A673 (cell line): ENCODE data around the gene RXRA. TPM values are rescaled to one million over a fixed set of nuclear protein-coding genes. Genes with fewer than 3 reads are reported as not detected.

Source experiments
- BruUV-seq: library from RNA; stranded (reverse); fragments of 400-500 nt; replicated peaks from 2 replicates; lab custom pipeline; 2021; lab: Mats Ljungman, UMichigan
- CTCF ChIA-PET: fragments of 300-600 bp; sonication (Branson Sonifier 250); formaldehyde crosslinking; loops from one replicate; lab custom pipeline; 2022; ENCODE audit warnings: antibody characterized with exemption; lab: Charles Lee
- POLR2A ChIA-PET: fragments of 300-600 bp; sonication (Branson Sonifier 250); formaldehyde crosslinking; loops from one replicate; lab custom pipeline; 2022; ENCODE audit warnings: antibody characterized with exemption; ENCODE audit not compliant: low non-redundant PET; lab: Charles Lee
- DNase-seq: peaks from one replicate; pipeline ENCODE4 v3.0.0-alpha.2; 2015; ENCODE audit warnings: low spot score
- H3K27ac ChIP-seq: fragments of 200-600 bp; sonication (generic); 2 replicates; pipeline ENCODE4 v1.5.1; 2016; ENCODE audit warnings: mixed run types, low read depth, mild to moderate bottlenecking, mixed read lengths, antibody characterized with exemption, low read length; ENCODE audit not compliant: poor library complexity, severe bottlenecking
- H3K27me3 ChIP-seq: fragments of 200-600 bp; sonication (generic); replicated peaks from 2 replicates; pipeline ENCODE4 v1.6.1; 2017; ENCODE audit warnings: mixed run types, low read depth, mild to moderate bottlenecking, mixed read lengths, antibody characterized with exemption, low read length; ENCODE audit not compliant: insufficient read depth, poor library complexity
- H3K36me3 ChIP-seq: fragments of 200-600 bp; sonication (generic); 2 replicates; pipeline ENCODE4 v1.6.1; 2016; ENCODE audit warnings: mixed run types, mild to moderate bottlenecking, mixed read lengths, antibody characterized with exemption, low read length; ENCODE audit not compliant: insufficient read depth, poor library complexity, severe bottlenecking
- H3K4me1 ChIP-seq: fragments of 200-600 bp; sonication (generic); 2 replicates; pipeline ENCODE4 v1.6.1; 2017; ENCODE audit warnings: mixed run types, mild to moderate bottlenecking, mixed read lengths, antibody characterized with exemption, low read length; ENCODE audit not compliant: insufficient read depth, poor library complexity, severe bottlenecking
- H3K4me3 ChIP-seq: fragments of 200-600 bp; sonication (generic); 2 replicates; pipeline ENCODE4 v1.5.1; 2016; ENCODE audit warnings: low read depth, mixed run types, mild to moderate bottlenecking, mixed read lengths, low read length; ENCODE audit not compliant: poor library complexity, severe bottlenecking
- H3K9me3 ChIP-seq: fragments of 200-600 bp; sonication (generic); 2 replicates; pipeline ENCODE4 v1.6.1; 2016; ENCODE audit warnings: mixed run types, low read depth, mild to moderate bottlenecking, mixed read lengths, antibody characterized with exemption, low read length; ENCODE audit not compliant: poor library complexity, severe bottlenecking
- EZH2 ChIP-seq: fragments of 200-600 bp; sonication (generic); IDR thresholded peaks from 2 replicates; pipeline ENCODE4 v1.6.1; 2017; ENCODE audit warnings: borderline replicate concordance, low read depth, mild to moderate bottlenecking, mixed read lengths, antibody characterized with exemption, low read length; ENCODE audit not compliant: poor library complexity, severe bottlenecking
- intact Hi-C: fragments of 100-400 bp; cut with micrococcal nuclease; formaldehyde crosslinking; loops from one replicate; pipeline ENCODE4 v1.10.0; 2022; ENCODE audit not compliant: unreplicated experiment
- total RNA-seq: library from RNA; stranded (reverse); gene quantifications from 2 replicates; pipeline ENCODE4 v1.2.3, GENCODE V29; 2021
- TF ChIP-seq, protein P1 (sequence below): fragments of 300-800, 200-600 bp; sonication (generic); conservative IDR thresholded peaks from 2 replicates; pipeline ENCODE4 v1.5.1; 2017; ENCODE audit warnings: low read depth, mild to moderate bottlenecking, antibody characterized with exemption, low read length, moderate library complexity, mixed read lengths

The RXRA gene
- total RNA-seq, 1 experiment from 2014 or later, result 54.1 TPM

DNA sequence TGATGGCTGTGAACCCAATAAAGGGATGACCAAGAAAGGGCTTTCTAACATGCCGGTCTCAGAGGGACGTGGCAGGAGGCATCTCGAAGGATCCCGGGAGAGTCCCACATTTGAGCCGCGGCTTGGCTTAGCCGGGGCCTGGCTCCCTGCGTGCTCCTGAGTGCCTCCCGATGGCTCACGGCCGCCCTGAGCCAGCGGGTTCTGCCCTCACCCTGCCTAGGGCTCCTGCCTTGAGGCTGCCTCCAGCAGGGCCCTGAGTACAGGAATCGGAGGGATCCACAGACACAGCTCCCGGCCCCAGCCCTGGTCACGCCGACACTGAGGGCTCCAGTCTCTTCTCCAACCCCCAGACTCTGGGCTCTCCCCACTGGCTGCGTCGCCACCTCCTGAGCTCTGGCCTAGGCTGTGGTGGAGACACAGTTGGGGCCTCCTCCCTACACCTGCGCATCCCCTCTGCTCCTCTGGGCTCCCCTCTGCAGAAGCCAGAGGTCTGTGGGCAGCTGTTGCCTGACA, 44.1 kb upstream of the RXRA start:
- Histone ChIP-seq H3K4me3 (no peak overlapping the region), H3K27ac (no peak overlapping the region), H3K4me1 (no peaks in the 10 kb centered on the region), H3K9me3 (no peaks in the 10 kb centered on the region), H3K36me3 (no peaks in the 10 kb centered on the region), H3K27me3 (no peaks in the 10 kb centered on the region)
- TF ChIP-seq EZH2, result no peak
- TF ChIP-seq, protein P1, sequence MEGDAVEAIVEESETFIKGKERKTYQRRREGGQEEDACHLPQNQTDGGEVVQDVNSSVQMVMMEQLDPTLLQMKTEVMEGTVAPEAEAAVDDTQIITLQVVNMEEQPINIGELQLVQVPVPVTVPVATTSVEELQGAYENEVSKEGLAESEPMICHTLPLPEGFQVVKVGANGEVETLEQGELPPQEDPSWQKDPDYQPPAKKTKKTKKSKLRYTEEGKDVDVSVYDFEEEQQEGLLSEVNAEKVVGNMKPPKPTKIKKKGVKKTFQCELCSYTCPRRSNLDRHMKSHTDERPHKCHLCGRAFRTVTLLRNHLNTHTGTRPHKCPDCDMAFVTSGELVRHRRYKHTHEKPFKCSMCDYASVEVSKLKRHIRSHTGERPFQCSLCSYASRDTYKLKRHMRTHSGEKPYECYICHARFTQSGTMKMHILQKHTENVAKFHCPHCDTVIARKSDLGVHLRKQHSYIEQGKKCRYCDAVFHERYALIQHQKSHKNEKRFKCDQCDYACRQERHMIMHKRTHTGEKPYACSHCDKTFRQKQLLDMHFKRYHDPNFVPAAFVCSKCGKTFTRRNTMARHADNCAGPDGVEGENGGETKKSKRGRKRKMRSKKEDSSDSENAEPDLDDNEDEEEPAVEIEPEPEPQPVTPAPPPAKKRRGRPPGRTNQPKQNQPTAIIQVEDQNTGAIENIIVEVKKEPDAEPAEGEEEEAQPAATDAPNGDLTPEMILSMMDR, result no peak
- no peak for DNase-seq
- CTCF ChIA-PET, result no interaction called here
- no TSS peak for BruUV-seq
- intact Hi-C loops, result no loop called here
- POLR2A ChIA-PET, result no interaction called here

DNA sequence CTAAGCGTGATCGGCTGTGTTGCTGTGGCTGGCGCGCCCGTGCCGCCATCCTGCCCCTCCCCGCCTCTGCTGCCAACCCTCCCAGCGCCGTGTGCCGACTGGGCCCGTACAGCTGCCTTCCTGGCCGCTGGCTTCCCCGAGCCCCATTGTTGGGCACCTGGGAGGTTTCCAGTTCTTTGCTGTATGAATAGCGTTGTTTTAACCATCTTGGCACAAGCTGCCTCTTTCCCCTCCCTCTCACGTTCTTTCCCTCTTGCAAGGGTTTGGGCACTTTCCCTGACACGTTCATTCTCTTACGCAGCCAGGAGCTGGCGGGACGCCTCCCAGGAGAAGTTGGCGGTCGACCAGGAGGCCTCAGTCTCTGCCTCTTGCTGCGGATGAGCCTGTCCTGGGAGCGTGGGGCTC, 43.1 kb upstream of the RXRA start:
- BruUV-seq, result no TSS peak
- peak; percentile 54 for DNase-seq
- CTCF ChIA-PET, result no interaction called here
- POLR2A ChIA-PET, result no interaction called here
- TF ChIP-seq, protein P1, result no peak
- TF ChIP-seq EZH2, result no peak
- H3K36me3 ChIP-seq, result no peaks in the 10 kb centered on the region
- no peak overlapping the region for H3K4me3 ChIP-seq
- no peaks in the 10 kb centered on the region for H3K9me3 ChIP-seq
- no peaks in the 10 kb centered on the region for H3K27me3 ChIP-seq
- H3K4me1 ChIP-seq, result no peaks in the 10 kb centered on the region
- H3K27ac ChIP-seq, result no peak overlapping the region
- intact Hi-C loops, result no loop called here

DNA sequence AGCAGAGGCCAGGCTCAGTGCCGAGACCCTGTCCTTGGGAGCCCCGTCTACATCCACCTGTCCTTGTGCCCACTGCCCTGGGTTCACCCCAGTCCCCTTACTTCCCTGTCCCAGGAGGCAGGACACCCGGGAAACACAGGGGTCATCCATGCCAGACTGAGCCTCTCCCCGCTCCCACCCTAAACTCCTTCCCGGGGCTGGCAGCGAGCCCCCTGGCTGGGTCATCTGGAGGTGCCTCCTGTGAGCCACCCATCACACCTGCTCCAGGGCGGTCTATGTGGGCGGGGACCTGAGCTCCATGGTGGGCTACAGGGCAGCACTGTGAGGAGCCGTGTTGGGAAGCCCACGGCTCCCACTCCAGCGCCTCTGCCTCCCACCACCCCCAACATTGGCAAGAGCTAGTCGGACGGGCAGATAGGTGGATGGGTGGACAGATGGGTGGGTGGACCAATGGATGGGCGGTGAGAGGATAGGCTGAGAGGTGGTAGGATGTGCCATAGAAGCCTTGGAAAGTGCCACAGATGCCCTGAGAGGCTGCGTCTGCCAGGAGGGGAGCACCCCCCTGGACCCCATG, 42.5 kb upstream of the RXRA start:
- intact Hi-C loops, result no loop called here
- BruUV-seq, result no TSS peak

More for the DNA sequence above, 42.5 kb upstream of the RXRA start:
- no peak for DNase-seq
- Histone ChIP-seq H3K36me3 (no peaks in the 10 kb centered on the region), H3K9me3 (no peaks in the 10 kb centered on the region), H3K4me1 (no peaks in the 10 kb centered on the region), H3K27me3 (no peaks in the 10 kb centered on the region), H3K27ac (no peak overlapping the region), H3K4me3 (no peak overlapping the region)
- ChIA-PET CTCF (no interaction called here), POLR2A (no interaction called here)
- no peak for TF ChIP-seq EZH2
- TF ChIP-seq, protein P1, result no peak
